Muscle layer of duodenum (tissue), 2 donors: ENCODE data around the gene ARID1B.

Experiments
- H3K27ac ChIP-seq: one replicate; pipeline ENCODE4 v1.7.0; 2013; ENCODE audit warnings: mild to moderate bottlenecking, low read length
- H3K27me3 ChIP-seq: one replicate; pipeline ENCODE4 v1.7.0; 2013; ENCODE audit warnings: low read depth, mild to moderate bottlenecking, control low read depth, low read length
- H3K36me3 ChIP-seq, 2 donors: one replicate each; pipeline ENCODE4 v1.7.0; 2013; ENCODE audit warnings: low read length in 2 of 2, control low read depth in 1 of 2, mild to moderate bottlenecking in 1 of 2; ENCODE audit not compliant: insufficient read depth in 2 of 2, control insufficient read depth in 1 of 2
- H3K4me1 ChIP-seq, 2 donors: one replicate each; pipeline ENCODE4 v1.7.0; 2013; ENCODE audit warnings: low read length in 2 of 2, mild to moderate bottlenecking in 2 of 2, control low read depth in 1 of 2, moderate library complexity in 1 of 2; ENCODE audit not compliant: insufficient read depth in 2 of 2, control insufficient read depth in 1 of 2
- H3K4me3 ChIP-seq, 2 donors: one replicate each; pipeline ENCODE4 v1.7.0; 2013; ENCODE audit warnings: low read length in 2 of 2, low read depth in 1 of 2, mild to moderate bottlenecking in 1 of 2
- H3K9me3 ChIP-seq, 2 donors: one replicate each; pipeline ENCODE4 v1.7.0; 2013; ENCODE audit warnings: low read length in 2 of 2, control low read depth in 1 of 2, mild to moderate bottlenecking in 1 of 2; ENCODE audit not compliant: control insufficient read depth in 1 of 2
- donor health status: healthy.

The ARID1B gene

DNA sequence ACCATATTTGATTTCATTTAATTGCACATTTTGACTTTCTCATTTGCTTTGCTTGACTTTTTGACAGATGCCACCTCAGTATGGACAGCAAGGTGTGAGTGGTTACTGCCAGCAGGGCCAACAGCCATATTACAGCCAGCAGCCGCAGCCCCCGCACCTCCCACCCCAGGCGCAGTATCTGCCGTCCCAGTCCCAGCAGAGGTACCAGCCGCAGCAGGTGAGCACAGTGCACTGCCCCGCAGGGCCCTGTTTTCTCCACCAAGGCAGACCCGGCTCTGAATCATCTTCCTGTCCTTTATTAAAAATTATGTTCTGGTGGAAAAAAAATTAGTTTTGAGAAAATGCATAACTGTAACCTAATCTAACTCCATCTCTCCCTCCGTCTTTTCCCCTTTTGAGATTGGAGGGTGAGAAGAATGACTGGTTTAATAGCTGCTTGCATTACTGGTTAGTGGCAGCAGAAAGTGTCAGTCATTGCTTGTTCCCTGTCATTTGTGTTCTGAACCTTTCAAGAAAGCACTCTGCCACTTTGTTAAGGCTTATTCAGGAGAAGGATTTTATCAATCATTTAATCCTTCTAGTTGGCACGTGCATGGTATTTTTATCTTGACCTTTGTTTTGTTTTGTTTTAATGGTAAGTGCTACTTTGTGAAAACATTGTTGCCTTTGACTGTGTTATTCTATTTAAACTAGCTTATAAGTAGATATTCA is 124.3 kb downstream of the ARID1B start:
- Histone ChIP-seq H3K27ac (no peak overlapping the region), H3K4me3 (no peak overlapping the region), H3K9me3 (no peaks in the 10 kb centered on the region)

DNA sequence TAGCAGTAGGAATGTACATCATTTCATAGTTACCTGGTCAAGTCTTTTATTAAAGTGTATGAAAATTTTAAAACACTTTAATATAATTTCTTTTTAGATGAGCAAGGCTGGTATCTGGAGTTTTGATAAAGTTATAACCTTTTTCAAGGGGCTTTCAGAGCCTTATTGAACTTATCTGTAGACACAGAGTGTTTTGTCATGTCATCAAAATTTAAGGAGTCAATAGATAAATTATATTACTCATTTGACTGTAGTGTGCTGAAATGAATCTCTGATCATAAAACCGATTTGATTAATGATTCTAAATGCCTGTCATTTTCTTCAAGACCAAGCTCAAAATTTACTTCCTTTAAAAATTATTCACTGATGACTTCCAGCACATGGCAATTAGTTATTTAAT is 125.6 kb downstream of the ARID1B start:
- no peaks in the 10 kb centered on the region for H3K9me3 ChIP-seq
- no peak overlapping the region for H3K4me3 ChIP-seq
- peaks cover 0 to 5% of the 10 kb centered on the region in 2 donors for H3K4me1 ChIP-seq
- no peaks in the 10 kb centered on the region for H3K36me3 ChIP-seq
- no peak overlapping the region for H3K27ac ChIP-seq
- H3K27me3 ChIP-seq: no peaks in the 10 kb centered on the region

More for the DNA sequence above, 124.3 kb downstream of the ARID1B start:
- Histone ChIP-seq H3K27me3 (no peaks in the 10 kb centered on the region), H3K4me1 (peaks cover 0 to 5% of the 10 kb centered on the region in 2 donors), H3K36me3 (no peaks in the 10 kb centered on the region)

DNA sequence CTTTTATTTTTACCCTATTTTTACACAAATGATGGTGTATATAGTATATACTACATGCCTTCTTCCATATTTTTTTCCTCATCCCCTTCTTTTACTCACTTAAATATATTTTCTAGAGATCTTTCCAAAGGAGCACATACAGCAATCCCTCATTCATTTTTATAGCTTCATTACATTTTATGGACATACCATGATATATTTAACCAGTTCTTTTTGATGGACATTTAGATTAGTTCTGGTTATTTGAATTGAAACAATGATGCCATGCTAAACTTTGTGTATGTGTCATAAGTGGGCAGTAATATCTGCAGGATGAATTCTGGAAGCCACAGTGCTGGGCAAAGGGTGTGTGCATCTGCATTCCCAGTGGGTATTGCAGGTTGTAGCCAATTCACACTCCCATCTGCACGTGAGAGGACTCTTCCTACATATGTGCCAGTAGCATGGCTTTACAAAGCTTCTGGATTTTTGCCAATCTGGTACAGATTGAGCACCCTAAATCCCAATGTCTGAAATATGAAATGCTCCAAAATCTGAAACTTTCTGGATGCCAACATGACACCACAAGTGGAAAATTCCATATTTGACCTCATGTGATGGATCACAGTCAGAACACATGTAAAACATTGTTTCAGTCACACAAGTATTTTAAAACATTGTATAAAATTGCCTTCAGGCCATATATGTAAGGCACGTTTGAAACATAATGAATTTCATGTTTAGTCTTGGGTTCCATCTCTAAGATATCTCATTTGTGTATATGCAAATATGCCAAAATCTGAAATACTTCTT is 127.2 kb downstream of the ARID1B start:
- peaks cover 0 to 5% of the 10 kb centered on the region in 2 donors for H3K4me1 ChIP-seq
- H3K27ac ChIP-seq: no peak overlapping the region
- H3K4me3 ChIP-seq: no peak overlapping the region
- H3K27me3 ChIP-seq: no peaks in the 10 kb centered on the region
- no peaks in the 10 kb centered on the region for H3K36me3 ChIP-seq
- H3K9me3 ChIP-seq: no peaks in the 10 kb centered on the region

DNA sequence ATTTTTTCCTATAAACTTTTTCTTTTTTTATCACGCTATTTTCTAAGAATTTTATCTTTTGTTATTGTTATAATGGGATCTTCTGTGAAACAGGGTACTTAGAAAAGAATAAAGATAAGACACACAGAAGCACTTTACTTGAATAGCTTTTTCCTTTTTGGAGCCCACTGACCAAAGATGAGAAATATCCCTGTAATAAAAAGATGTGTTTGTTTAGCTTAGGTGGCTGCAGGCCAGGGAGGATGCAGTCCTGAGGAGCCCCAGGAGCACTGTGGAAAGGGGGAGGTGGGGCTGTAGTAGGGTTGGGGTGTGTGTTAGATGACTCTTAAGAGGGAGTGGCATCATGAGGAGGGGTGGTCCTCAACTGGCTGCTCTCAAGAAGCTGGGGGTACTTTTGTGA is 128.6 kb downstream of the ARID1B start:
- H3K4me1 ChIP-seq: peaks cover 0 to 5% of the 10 kb centered on the region in 2 donors
- H3K36me3 ChIP-seq: no peaks in the 10 kb centered on the region
- H3K4me3 ChIP-seq: no peak overlapping the region
- no peaks in the 10 kb centered on the region for H3K27me3 ChIP-seq
- H3K9me3 ChIP-seq: no peaks in the 10 kb centered on the region
- H3K27ac ChIP-seq: no peak overlapping the region

DNA sequence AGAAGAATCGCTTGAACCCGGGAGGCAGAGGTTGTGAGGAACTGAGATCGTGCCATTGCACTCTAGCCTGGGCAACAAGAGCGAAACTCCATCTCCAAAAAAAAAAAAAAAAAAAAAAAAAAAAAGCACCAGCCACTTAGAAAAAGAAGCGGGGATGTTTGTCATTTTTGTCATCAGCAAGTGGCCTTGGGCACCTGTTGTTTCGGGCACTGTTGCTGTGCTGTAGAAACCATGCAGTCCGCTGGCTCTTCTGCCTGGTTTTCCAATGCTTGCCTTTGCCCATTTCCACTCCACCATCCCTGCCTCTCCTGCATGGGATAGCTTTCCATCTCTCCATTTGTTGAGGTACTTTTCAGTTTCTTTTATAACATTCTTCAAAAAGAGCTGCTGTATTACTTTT is 129.3 kb downstream of the ARID1B start:
- peaks cover 0 to 5% of the 10 kb centered on the region in 2 donors for H3K4me1 ChIP-seq
- H3K9me3 ChIP-seq: no peaks in the 10 kb centered on the region
- H3K36me3 ChIP-seq: no peaks in the 10 kb centered on the region
- H3K27ac ChIP-seq: no peak overlapping the region
- no peaks in the 10 kb centered on the region for H3K27me3 ChIP-seq
- no peak overlapping the region for H3K4me3 ChIP-seq

DNA sequence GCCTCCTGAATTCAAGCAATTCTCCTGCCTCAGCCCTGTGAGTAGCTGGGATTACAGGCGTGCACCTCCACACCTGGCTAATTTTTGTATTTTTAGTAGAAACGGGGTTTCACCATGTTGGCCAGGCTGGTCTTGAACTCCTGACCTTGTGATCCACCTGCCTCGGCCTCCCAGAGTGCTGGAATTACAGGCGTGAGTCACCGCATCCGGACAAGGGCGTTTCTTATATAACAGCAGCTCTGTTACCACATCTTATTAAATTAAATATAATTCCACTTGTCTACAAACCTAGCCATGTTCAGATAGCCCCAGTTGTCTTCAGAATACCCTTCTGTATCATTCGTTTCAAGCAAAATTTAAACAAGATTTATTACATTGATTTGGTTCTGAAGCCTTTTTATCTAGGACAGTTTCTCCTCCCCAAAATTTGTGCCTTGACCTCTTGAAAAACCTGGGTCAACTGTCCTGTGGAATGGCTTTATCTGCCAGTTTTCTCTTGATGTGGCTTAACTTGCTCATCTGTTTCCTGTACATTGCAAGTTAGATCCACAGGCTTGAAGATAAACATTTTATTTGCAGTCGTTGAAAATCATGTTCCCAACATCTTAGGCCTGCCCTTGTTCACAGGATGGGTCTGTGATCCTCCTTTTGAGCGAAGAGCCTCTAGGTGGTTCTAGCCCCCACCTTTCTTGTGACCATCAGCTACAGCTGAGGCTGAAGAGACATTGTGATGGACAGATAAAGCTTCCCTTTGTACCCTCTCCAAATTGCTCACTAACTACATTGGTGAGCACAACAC is 132.2 kb downstream of the ARID1B start:
- no peaks in the 10 kb centered on the region for H3K36me3 ChIP-seq
- no peaks in the 10 kb centered on the region for H3K9me3 ChIP-seq
- H3K4me3 ChIP-seq: no peak overlapping the region
- peaks cover 0 to 5% of the 10 kb centered on the region in 2 donors for H3K4me1 ChIP-seq
- no peak overlapping the region for H3K27ac ChIP-seq
- H3K27me3 ChIP-seq: no peaks in the 10 kb centered on the region

DNA sequence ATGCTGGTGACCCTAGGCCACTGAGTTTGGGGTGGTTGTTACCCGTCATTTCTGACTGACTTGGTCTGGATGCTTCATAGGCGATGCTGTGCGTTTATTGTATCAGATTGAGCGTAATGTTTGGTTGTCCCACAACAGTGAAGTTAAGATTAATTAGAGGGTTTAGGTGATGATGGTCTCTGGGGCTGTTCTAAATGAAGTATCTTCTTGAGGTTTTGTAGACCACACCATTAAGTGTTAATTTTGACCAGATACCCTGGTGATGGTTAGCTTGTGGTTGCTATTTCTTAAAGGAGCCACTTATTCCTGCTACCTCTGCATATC is 132.8 kb downstream of the ARID1B start:
- Histone ChIP-seq H3K9me3 (no peaks in the 10 kb centered on the region), H3K27ac (no peak overlapping the region), H3K36me3 (no peaks in the 10 kb centered on the region), H3K4me3 (no peak overlapping the region), H3K4me1 (peaks cover 0 to 5% of the 10 kb centered on the region in 2 donors), H3K27me3 (no peaks in the 10 kb centered on the region)

DNA sequence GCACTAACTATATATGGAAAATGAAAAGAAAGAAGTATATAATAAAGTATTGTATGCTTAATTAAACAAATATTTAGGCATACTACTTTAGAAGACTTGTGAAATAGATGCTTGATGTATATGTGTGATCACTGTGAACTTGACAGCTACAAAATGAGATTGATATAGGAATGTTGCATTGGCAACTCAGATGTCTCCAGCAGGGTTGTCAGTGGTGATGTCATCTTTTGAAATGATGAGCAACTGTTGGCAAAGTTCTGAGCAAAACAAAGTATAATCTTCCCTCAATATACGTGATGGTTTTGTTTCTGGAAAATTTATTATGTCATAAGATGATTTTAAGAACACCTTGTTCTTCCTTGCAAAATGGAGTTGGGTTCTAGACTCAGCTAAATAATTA is 133.8 kb downstream of the ARID1B start:
- H3K36me3 ChIP-seq: no peaks in the 10 kb centered on the region
- H3K27ac ChIP-seq: no peak overlapping the region
- no peak overlapping the region for H3K4me3 ChIP-seq

DNA sequence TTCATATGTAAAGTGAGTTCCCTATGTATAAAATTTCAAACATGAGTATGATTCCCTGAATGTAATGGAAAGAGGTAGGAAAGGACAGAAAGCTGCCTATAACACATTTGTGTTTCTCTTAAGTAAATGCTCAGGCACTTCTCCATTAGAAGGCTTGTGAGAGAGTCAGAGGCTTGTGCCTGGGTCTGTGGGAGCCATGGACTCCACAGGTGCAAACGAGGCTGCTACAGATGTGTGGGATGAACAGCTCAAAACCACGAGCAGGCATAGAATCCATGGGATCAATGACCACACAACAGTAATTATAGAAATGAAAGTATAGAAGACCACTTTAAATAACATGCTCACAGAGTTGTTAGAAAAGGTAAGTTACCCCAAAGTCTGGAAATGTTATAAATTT is 134.4 kb downstream of the ARID1B start:
- H3K27me3 ChIP-seq: no peaks in the 10 kb centered on the region
- H3K36me3 ChIP-seq: no peaks in the 10 kb centered on the region
- no peak overlapping the region for H3K27ac ChIP-seq
- peaks cover 0 to 8% of the 10 kb centered on the region in 2 donors for H3K4me1 ChIP-seq
- no peaks in the 10 kb centered on the region for H3K9me3 ChIP-seq
- no peak overlapping the region for H3K4me3 ChIP-seq

More for the DNA sequence above, 133.8 kb downstream of the ARID1B start:
- Histone ChIP-seq H3K27me3 (no peaks in the 10 kb centered on the region), H3K9me3 (no peaks in the 10 kb centered on the region), H3K4me1 (peaks cover 0 to 4% of the 10 kb centered on the region in 2 donors)

DNA sequence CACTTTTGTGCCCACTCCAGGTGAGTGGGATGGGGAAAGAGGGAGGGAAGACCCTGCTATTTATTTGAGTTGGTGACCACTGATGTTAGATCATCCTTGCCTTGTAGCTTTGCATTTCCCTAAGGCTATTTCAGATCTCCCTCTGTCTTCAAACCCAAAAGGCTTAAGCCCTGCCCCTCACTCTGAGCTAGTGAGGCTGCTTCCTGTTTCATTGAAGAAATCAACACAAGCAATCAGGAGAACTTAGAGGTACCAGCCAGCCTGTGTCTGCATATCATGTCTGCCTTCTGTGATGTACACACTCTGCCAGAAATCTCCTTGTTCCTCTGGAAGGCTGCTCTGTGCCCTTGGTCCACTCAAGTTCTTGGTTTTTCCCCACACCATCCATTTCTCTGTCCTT is 135.3 kb downstream of the ARID1B start:
- H3K36me3 ChIP-seq: no peaks in the 10 kb centered on the region
- H3K4me3 ChIP-seq: no peak overlapping the region
- H3K27ac ChIP-seq: no peak overlapping the region
- peaks cover 0 to 8% of the 10 kb centered on the region in 2 donors for H3K4me1 ChIP-seq
- H3K9me3 ChIP-seq: no peaks in the 10 kb centered on the region
- no peaks in the 10 kb centered on the region for H3K27me3 ChIP-seq

DNA sequence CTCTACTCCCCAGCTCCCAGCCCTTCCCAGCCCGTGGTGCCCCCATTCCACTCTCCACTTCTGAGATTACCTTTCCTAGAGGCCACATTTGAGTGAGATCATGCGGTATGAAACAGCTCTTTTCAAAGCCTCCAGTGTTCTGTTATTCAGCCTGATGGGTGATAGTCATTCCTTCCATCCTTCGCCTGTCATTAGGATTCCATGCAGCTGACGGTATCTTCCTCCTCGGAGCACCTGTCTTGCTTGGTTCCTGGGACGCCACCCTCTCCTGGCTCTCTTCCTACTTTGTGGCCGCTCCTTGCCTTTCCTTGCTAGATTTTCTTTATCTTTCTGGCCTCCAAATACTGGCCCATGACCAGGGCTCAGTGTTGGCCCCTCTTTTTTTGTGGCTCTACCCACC is 137.0 kb downstream of the ARID1B start:
- no peak overlapping the region for H3K27ac ChIP-seq
- H3K9me3 ChIP-seq: no peaks in the 10 kb centered on the region
- H3K4me3 ChIP-seq: no peak overlapping the region
- no peaks in the 10 kb centered on the region for H3K36me3 ChIP-seq
- H3K27me3 ChIP-seq: no peaks in the 10 kb centered on the region
- peaks cover 0 to 13% of the 10 kb centered on the region in 2 donors for H3K4me1 ChIP-seq
